SK-N-SH treated with all-trans-retinoic acid at 6 μM for 48 hours (cell line): ENCODE data around the gene ADCY1.

Experiments used
- ARNTL ChIP-seq: fragments of 450-650 bp; formaldehyde crosslinking; IDR thresholded peaks from 2 replicates; pipeline ENCODE4 v1.5.0; 2020; ENCODE audit warnings: low read depth, mild to moderate bottlenecking, moderate library complexity, borderline replicate concordance
- CREB5 ChIP-seq: fragments of 250-450 bp; sonication (Bioruptor Pico); IDR thresholded peaks from 2 replicates; pipeline ENCODE4 v1.5.1; 2020; ENCODE audit warnings: low read depth, mild to moderate bottlenecking, moderate library complexity
- ISL1 ChIP-seq: fragments of 250-450 bp; sonication (Bioruptor Pico); IDR thresholded peaks from 2 replicates; pipeline ENCODE4 v2.1.2; 2022; ENCODE audit warnings: mild to moderate bottlenecking, moderate library complexity
- OSR1 ChIP-seq: fragments of 250-450 bp; sonication (Bioruptor Pico); IDR thresholded peaks from 2 replicates; pipeline ENCODE4 v1.8.0; 2022; ENCODE audit warnings: moderate library complexity, mild to moderate bottlenecking, inconsistent platforms
- PATZ1 ChIP-seq: fragments of 250-450 bp; sonication (Bioruptor Pico); IDR thresholded peaks from 2 replicates; pipeline ENCODE4 v1.8.0; 2020; ENCODE audit warnings: mild to moderate bottlenecking, moderate library complexity, borderline replicate concordance
- RARB ChIP-seq: fragments of 250-450 bp; sonication (Bioruptor Pico); IDR thresholded peaks from 2 replicates; pipeline ENCODE4 v1.8.0; 2021; ENCODE audit warnings: mild to moderate bottlenecking, moderate library complexity
- TOX ChIP-seq: fragments of 250-450 bp; sonication (Bioruptor Pico); IDR thresholded peaks from 2 replicates; pipeline ENCODE4 v1.8.0; 2021; ENCODE audit warnings: mild to moderate bottlenecking, moderate library complexity, borderline replicate concordance
- ZFP30 ChIP-seq: fragments of 450-650 bp; formaldehyde crosslinking; IDR thresholded peaks from 2 replicates; pipeline ENCODE4 v1.5.0; 2022; ENCODE audit warnings: mild to moderate bottlenecking, moderate library complexity

- TF ChIP-seq ISL1 (CRISPR knock-in tag), result no peak
- no peak for TF ChIP-seq ARNTL (CRISPR knock-in tag)
- TF ChIP-seq PATZ1 (CRISPR knock-in tag), result no peak
- TF ChIP-seq TOX (CRISPR knock-in tag), result no peak
- TF ChIP-seq ZFP30 (CRISPR knock-in tag), result no peak
- no peak for TF ChIP-seq RARB (CRISPR knock-in tag)
- TF ChIP-seq CREB5 (CRISPR knock-in tag), result no peak
- TF ChIP-seq OSR1, result no peak
Observed at GRCh38 chr7:45574669-45575500, 717 bp downstream of the ADCY1 start.
